Measurements from ENCODE around the gene DAB1. TPM values are rescaled to one million over a fixed set of nuclear protein-coding genes. Genes with fewer than 3 reads are reported as not detected.

DAB1 gene
- total RNA-seq, 6 experiments from 2014 or later = 0.76 to 1.9 (median 1.1) TPM

- intact Hi-C loops (cut with DNase I) = no loop called here
- DNase-seq (no peak), ATAC-seq (no peak)
- no peak overlapping the region for H3K4me3 ChIP-seq
- TF ChIP-seq POLR2A (IDR thresholded peaks at IDR 0.05) (no peak), CTCF (IDR thresholded peaks at IDR 0.05) (no peak)
- H3K27ac ChIP-seq = no peak overlapping the region
- H3K9me3 ChIP-seq = no peaks in the 10 kb centered on the region
- H3K27me3 ChIP-seq = no peaks in the 10 kb centered on the region
- H3K36me3 ChIP-seq = no peaks in the 10 kb centered on the region
- WGBS (ENCODE audit: insufficient coverage, low coverage, low lambda C conversion rate, missing lambda C conversion rate) = 14% methylated on average over 1 of the region's 2 CpGs
- no peaks in the 10 kb centered on the region for H3K4me1 ChIP-seq
These were observed 45.0 kb upstream of the DAB1 start for GRCh38 chr1:57468641-57469523.

- TF ChIP-seq POLR2A (IDR thresholded peaks at IDR 0.05) (no peak), CTCF (IDR thresholded peaks at IDR 0.05) (no peak)
- no peaks in the 10 kb centered on the region for H3K4me1 ChIP-seq
- ATAC-seq (no peak), DNase-seq (no peak)
- WGBS (ENCODE audit: insufficient coverage, low coverage, low lambda C conversion rate, missing lambda C conversion rate) = 36% methylated on average over 1 of the region's 1 CpG
- no peak overlapping the region for H3K4me3 ChIP-seq
- H3K27me3 ChIP-seq = no peaks in the 10 kb centered on the region
- H3K27ac ChIP-seq = no peak overlapping the region
- H3K9me3 ChIP-seq = no peaks in the 10 kb centered on the region
- intact Hi-C loops (cut with DNase I) = no loop called here
- H3K36me3 ChIP-seq = no peaks in the 10 kb centered on the region
These were observed 44.0 kb upstream of the DAB1 start for GRCh38 chr1:57467830-57468229.

GRCh38 chr1:57464756-57465155 is 40.9 kb upstream of the DAB1 start:
- H3K27me3 ChIP-seq = no peaks in the 10 kb centered on the region
- intact Hi-C loops (cut with DNase I) = no loop called here
- H3K27ac ChIP-seq = no peak overlapping the region
- DNase-seq (no peak), ATAC-seq (no peak)
- no peaks in the 10 kb centered on the region for H3K36me3 ChIP-seq
- no peak for TF ChIP-seq POLR2A (IDR thresholded peaks at IDR 0.05)
- no peak for TF ChIP-seq CTCF (IDR thresholded peaks at IDR 0.05)
- WGBS (ENCODE audit: insufficient coverage, low coverage, low lambda C conversion rate, missing lambda C conversion rate) = 16% methylated on average over 3 of the region's 3 CpGs
- no peak overlapping the region for H3K4me3 ChIP-seq
- no peaks in the 10 kb centered on the region for H3K9me3 ChIP-seq
- no peaks in the 10 kb centered on the region for H3K4me1 ChIP-seq

- Histone ChIP-seq H3K4me3 (no peak overlapping the region), H3K36me3 (no peaks in the 10 kb centered on the region), H3K27me3 (no peaks in the 10 kb centered on the region), H3K27ac (no peak overlapping the region), H3K4me1 (no peaks in the 10 kb centered on the region), H3K9me3 (no peaks in the 10 kb centered on the region)
- WGBS (ENCODE audit: insufficient coverage, low coverage, low lambda C conversion rate, missing lambda C conversion rate) = 58% methylated on average over 3 of the region's 3 CpGs
- DNase-seq = no peak
- TF ChIP-seq POLR2A (IDR thresholded peaks at IDR 0.05) = no peak
- no peak for TF ChIP-seq CTCF (IDR thresholded peaks at IDR 0.05)
- no peak for ATAC-seq
- intact Hi-C loops (cut with DNase I) = no loop called here
These were observed 39.5 kb upstream of the DAB1 start for GRCh38 chr1:57463343-57463742.

Measured in right lobe of liver (tissue), 6 donors.